Spinal cord (tissue), 10 donors: ENCODE measurements around the gene C9orf43. TPM values are rescaled to one million over a fixed set of nuclear protein-coding genes. Genes with fewer than 3 reads are reported as not detected.
"Not testable (repeated sequence)": the region's sequence is repeated elsewhere in the genome, so short reads cannot be mapped to it uniquely, and the experiment has no call there.

Experiments
- DNase-seq, 6 donors: peaks; one replicate each; pipeline versions ENCODE4 v3.0.0 to v3.0.0-alpha.2; 2013 to 2015; ENCODE audit warnings: low spot score in 6 of 6, low read depth in 4 of 6
- H3K27ac ChIP-seq: one replicate; pipeline ENCODE4 v1.5.1; 2013; ENCODE audit warnings: low read depth, low read length, control low read depth
- H3K27me3 ChIP-seq: one replicate; pipeline ENCODE4 v1.6.1; 2013; ENCODE audit warnings: low read length; ENCODE audit not compliant: control insufficient read depth, insufficient read depth
- H3K36me3 ChIP-seq: one replicate; pipeline ENCODE4 v1.6.1; 2013; ENCODE audit warnings: low read length; ENCODE audit not compliant: control insufficient read depth, insufficient read depth
- H3K4me1 ChIP-seq: one replicate; pipeline ENCODE4 v1.6.1; 2013; ENCODE audit warnings: low read length; ENCODE audit not compliant: control insufficient read depth, insufficient read depth
- H3K4me3 ChIP-seq: one replicate; pipeline ENCODE4 v1.5.1; 2013; ENCODE audit warnings: low read depth, low read length, control low read depth
- H3K9me3 ChIP-seq: one replicate; pipeline ENCODE4 v1.6.1; 2013; ENCODE audit warnings: low read length; ENCODE audit not compliant: control insufficient read depth, insufficient read depth
- WGBS: methylation state at CpG from one replicate; pipeline ENCODE4 v1.1.5; 2013; ENCODE audit warnings: missing lambda C conversion rate; ENCODE audit not compliant: insufficient coverage; 5-methylcytosine and 5-hydroxymethylcytosine counted together
- polyA plus RNA-seq, 2 donors: library from polyadenylated mRNA; unstranded; fragments of 120-200 nt; gene quantifications; one replicate each; pipeline ENCODE4 v1.2.1, GENCODE V29; 2013; ENCODE audit not compliant: insufficient read length in 2 of 2
- total RNA-seq, 2 donors: library from RNA; depleted of rRNA in 1 of 2; stranded (reverse); fragments of 120-200 nt in 1 of 2; fragments of >200 nt in 1 of 2; gene quantifications; one replicate each; pipeline versions ENCODE4 v1.2.3 to v1.2.4, GENCODE V29; 2013 to 2014
- donor health status: healthy.

The C9orf43 gene
- total and polyA plus RNA-seq, 4 donors = 0.29 to 1.0 (median 0.79) TPM

DNA sequence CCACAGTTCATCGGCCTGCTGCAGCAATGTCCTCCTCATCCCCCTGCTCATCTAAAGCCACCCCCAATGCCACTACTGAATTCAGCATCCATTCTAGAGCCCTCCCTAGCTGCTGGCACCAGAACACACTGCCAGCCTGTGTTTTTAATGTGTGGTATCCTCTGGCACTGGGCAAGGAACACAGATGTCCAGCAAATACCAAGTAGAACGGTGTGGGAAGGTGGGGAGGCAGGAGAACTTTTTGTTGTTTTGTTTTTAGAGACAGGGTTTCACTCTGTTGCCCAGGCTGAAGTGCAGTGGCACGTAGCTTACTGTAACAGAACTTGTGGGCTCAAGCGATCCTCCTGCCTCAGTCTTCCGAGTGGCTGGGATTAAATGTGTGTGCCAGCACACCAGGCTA lies 38.5 kb upstream of the C9orf43 start:
- Histone ChIP-seq H3K36me3 (peaks cover 19% of the 10 kb centered on the region), H3K27ac (no peak overlapping the region), H3K4me1 (peaks cover 15% of the 10 kb centered on the region), H3K27me3 (no peaks in the 10 kb centered on the region), H3K4me3 (no peak overlapping the region), H3K9me3 (no peaks in the 10 kb centered on the region)
- DNase-seq = no peak
- 86% methylated on average over 5 of the region's 5 CpGs for WGBS

DNA sequence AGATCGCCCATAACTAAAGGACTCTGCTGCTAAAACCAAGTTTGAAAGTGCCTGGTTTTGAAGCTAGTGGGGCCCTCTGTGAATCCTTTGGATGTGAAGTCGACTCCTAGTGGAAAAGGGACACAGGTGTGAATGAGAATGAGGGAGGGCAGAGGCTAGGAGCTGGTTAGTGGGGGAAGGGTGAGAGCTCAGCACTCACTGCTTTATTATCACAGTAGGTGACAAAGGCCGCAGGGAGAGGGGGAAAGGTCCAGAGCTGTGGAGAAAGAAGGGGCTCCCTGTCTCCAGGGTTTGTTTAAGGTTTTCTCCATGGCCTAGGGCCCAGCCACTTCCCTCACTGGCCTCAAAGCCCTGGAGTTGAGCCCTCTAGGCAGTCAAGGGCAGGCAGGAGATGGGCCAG lies 37.3 kb upstream of the C9orf43 start:
- H3K27ac ChIP-seq = no peak overlapping the region
- H3K9me3 ChIP-seq = no peaks in the 10 kb centered on the region
- WGBS = 50% methylated on average over 2 of the region's 3 CpGs

DNA sequence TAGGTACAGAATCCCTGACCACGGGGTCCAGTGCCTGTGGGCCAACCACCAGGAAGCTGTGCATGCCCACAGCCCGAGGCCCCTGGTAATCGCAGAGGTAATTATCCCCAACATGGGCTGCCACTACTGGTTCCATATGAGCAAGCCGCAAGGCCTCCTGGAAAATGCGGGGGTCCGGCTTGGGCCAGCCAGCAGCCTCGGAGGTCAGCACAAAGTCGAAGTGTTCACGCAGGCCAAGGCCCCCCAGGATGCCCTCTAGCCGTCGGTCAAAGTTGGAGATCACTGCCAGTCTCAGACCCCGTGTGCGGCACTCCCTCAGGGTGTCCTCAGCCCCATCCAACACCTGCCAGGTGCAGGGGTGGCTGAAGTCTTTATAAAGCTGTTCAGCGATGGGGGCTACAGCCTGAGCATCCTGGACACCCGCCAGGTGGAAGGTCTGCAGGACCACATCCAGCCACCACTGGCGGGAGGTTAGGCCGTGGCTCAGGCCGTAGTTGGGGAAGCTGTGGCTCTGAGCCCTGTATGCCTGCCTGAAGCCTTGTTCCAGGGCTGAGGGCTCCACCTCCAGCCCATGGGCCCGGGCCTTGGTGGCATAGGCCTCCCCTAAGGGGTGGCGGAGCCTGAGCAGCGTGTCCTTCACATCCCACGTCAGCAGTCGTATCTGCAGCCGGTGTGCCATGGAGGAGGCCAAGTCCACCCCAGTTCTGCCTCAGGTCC lies 36.7 kb upstream of the C9orf43 start:
- H3K27me3 ChIP-seq = no peaks in the 10 kb centered on the region
- WGBS = 94% methylated on average over 23 of the region's 24 CpGs
- no peaks in the 10 kb centered on the region for H3K9me3 ChIP-seq
- H3K4me1 ChIP-seq = peaks cover 19% of the 10 kb centered on the region
- H3K36me3 ChIP-seq = peaks cover 19% of the 10 kb centered on the region
- DNase-seq = no peak
- H3K4me3 ChIP-seq = no peak overlapping the region
- no peak overlapping the region for H3K27ac ChIP-seq

More for the DNA sequence above, 37.3 kb upstream of the C9orf43 start:
- H3K4me1 ChIP-seq = peaks cover 19% of the 10 kb centered on the region
- H3K27me3 ChIP-seq = no peaks in the 10 kb centered on the region
- peaks cover 19% of the 10 kb centered on the region for H3K36me3 ChIP-seq
- DNase-seq = no peak
- no peak overlapping the region for H3K4me3 ChIP-seq

DNA sequence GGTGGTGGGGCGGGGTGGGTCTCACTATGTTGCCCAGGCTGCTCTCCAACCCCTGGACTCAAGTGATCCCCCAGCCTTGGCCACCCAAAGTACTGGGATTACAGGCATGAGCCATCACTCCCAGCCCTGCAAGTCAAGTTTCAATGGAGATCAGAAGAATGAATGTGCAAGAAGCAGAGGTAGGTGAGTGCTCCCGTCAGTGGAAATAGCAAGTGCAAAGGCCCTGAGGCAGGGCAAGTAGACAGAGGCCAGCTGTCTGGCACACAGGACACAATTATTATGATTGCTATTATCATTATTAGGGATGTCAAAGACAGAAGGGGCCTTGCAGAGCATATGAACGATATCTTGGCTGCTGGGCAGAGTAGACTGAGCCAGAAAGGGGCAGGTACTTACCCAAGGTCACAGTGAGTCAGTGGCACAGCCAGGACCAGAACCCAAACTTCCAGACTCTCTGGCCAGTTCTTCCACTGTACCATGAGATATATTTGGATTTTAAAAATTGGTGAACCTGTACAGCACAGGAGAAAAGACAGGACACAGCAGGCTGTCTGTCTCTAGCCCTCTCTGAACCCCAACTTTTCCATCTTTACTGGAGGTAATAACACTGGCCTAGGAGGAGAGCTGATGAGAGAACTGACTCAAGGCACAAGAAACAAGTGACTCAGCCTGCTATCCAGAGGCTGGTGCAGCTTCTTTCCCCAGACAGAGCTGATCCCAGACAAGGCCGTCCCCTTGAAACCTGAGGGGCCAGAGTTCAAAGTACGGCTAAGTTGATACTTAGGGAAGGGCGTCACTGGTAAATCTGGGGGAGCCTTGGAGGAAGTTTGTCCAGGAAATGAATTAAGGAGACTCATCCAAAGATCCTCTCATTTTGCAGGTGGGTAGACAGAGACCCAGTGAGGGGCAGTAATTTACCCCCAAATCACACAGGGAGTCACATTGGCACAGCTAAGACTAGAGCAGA lies 35.2 kb upstream of the C9orf43 start:
- H3K9me3 ChIP-seq = no peaks in the 10 kb centered on the region
- H3K27me3 ChIP-seq = no peaks in the 10 kb centered on the region
- no peak overlapping the region for H3K27ac ChIP-seq
- H3K36me3 ChIP-seq = peaks cover 19% of the 10 kb centered on the region
- H3K4me3 ChIP-seq = no peak overlapping the region
- peaks cover 19% of the 10 kb centered on the region for H3K4me1 ChIP-seq
- 96% methylated on average over 4 of the region's 6 CpGs for WGBS
- no peak for DNase-seq

DNA sequence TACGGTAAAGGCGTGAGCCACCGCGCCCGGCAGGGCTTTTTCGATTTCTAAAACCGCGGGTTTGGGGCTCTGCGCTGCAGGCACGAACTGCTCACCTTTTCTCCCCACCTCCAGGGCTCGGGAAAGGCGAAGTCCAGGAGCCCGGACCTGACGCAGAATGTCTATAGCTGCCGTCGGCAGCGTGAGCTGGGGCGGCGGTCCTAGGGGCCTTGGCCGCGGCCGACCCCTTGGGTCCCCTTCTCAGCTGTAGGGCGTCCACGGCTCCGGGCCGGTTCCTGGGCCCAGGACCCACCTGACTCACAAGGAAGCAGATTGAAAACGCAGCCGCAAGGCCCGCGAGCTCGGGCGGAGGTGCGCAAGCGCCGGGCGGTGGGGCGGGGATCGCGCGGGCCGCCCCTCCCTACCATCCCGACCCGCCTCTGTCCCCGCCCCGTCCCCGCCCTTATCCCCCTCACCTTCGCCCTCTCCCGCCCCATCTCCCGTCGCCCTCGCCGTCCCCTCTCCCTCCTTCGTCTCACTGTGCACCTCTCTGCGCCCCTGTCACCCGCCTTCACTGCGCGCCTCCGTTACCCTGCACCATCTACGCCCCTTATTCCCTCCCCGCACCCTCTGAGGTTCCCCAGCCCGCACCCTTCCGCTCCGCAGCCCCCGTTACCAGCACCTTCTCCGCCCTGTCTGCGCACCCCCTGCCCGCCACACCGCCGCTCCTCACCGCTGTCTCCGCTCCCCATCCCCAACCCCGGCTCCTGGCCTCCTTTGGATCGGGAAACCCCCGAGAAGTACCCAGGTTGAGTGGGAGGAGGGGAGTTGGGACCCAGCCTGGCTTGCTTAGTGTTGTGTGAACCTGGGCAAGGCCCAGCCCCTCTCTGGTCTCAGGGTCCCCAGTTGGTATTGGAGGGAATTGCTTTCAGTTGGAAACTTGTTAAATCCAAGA lies 33.6 kb upstream of the C9orf43 start, which contains the start of gene HDHD3:
Gene HDHD3 (minus strand): TSS at position 353 of the 934 bp plus-strand sequence. CDS start 2,632 bp downstream, outside the sequence.
- Histone ChIP-seq H3K4me1 (peaks cover 16% of the 10 kb centered on the region), H3K27me3 (no peaks in the 10 kb centered on the region), H3K9me3 (no peaks in the 10 kb centered on the region), H3K36me3 (peaks cover 19% of the 10 kb centered on the region), H3K27ac (peak within 1 kb of the TSS; percentile 47), H3K4me3 (peak within 1 kb of the TSS; percentile 89)
- peak in 5 of 6 donors; percentile 38 to 95 (median 57) for DNase-seq
- WGBS = 0% methylated on average over 57 of the region's 74 CpGs

DNA sequence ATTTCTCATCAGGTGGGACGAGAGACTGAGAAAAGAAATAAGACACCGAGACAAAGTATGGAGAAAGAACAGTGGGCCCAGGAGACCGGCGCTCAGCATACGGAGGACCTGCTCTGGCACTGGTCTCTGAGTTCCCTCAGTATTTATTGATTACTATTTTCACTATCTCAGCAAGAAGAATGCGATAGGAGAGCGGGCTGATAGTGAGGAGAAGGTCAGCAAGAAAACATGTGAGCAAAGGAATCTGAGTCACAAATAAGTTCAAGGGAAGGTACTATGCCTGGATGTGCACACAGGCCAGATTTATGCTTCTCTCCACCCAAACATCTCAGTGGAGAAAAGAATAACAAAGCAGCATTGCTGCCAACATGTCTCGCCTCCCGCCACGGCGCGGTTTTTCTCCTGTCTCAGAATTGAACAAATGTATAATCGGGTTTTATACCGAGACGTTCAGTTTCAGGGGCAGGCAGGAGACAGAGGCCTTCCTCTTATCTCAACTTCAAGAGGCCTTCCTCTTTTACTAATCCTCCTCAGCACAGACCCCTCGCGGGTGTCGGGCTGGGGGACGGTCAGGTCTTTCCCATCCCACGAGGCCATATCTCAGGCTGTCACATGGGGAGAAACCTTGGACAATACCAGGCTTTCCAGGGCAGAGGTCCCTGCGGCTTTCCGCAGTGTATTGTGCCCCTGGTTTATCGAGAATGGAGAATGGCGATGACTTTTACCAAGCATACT lies 31.3 kb upstream of the C9orf43 start:
- H3K9me3 ChIP-seq, DNase-seq, H3K4me3 ChIP-seq, H3K27me3 ChIP-seq, H3K27ac ChIP-seq, H3K36me3 ChIP-seq: not testable (repeated sequence)
- H3K4me1 ChIP-seq = peaks cover 15% of the 10 kb centered on the region
- WGBS = 57% methylated on average over 15 of the region's 24 CpGs

DNA sequence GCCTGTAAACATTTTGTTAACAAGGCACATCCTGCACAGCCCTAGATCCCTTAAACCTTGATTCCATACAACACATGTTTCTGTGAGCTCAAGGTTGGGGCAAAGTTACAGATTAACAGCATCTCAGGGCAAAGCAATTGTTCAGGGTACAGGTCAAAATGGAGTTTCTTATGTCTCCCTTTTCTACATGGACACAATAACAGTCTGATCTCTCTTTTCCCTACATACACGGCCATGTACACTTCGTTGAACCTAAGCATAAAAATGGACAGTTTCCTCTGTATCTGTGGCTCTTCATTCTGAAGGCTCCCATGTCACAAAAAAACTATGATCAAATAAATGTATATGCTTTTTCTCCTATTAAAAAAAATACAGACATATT lies 30.7 kb upstream of the C9orf43 start:
- not testable (repeated sequence) for H3K36me3 ChIP-seq, H3K27ac ChIP-seq, H3K27me3 ChIP-seq, H3K4me3 ChIP-seq, H3K9me3 ChIP-seq, DNase-seq
- no CpG with 5 or more reads among the region's 2 CpGs for WGBS
- H3K4me1 ChIP-seq = peaks cover 15% of the 10 kb centered on the region

DNA sequence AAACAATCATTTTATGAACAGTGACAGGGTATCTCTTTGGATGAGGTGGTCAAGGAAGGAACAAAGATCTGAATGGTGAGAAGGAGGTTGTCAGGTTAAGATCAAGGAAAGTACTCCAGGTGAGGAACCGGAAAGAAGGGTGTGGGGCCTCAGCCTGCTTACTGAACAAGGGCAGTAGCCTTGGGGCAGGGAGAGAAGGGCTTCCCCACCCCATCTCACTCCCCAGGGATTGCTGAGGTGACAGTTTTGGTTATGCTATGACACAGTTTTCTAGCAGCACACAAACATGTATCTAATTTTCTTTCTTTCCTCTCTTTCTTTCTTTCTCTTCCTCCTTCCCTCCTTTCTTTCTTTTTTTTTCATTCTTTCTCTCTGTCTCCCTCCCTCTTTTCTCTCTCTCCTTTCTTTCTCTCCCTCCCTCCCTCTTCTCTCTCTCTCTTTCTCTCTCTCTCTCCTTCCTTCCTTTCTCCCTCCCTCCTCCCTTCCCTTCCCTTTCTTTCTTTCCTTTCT lies 29.6 kb upstream of the C9orf43 start:
- H3K4me1 ChIP-seq = peaks cover 12% of the 10 kb centered on the region
- no CpG with 5 or more reads among the region's 1 CpG for WGBS
- no peak overlapping the region for H3K4me3 ChIP-seq
- H3K36me3 ChIP-seq = no peaks in the 10 kb centered on the region
- no peaks in the 10 kb centered on the region for H3K27me3 ChIP-seq
- no peak overlapping the region for H3K27ac ChIP-seq
- DNase-seq = no peak
- H3K9me3 ChIP-seq = no peaks in the 10 kb centered on the region
